A673 (cell line): Measurements from ENCODE around the gene DUS1L. TPM values are rescaled to one million over a fixed set of nuclear protein-coding genes. Genes with fewer than 3 reads are reported as not detected.

Experiments used
- BruUV-seq: library from RNA; stranded (reverse); fragments of 400-500 nt; replicated peaks from 2 replicates; lab custom pipeline; 2021; lab: Mats Ljungman, UMichigan
- CTCF ChIA-PET: fragments of 300-600 bp; sonication (Branson Sonifier 250); formaldehyde crosslinking; loops from one replicate; lab custom pipeline; 2022; ENCODE audit warnings: antibody characterized with exemption; lab: Charles Lee
- POLR2A ChIA-PET: fragments of 300-600 bp; sonication (Branson Sonifier 250); formaldehyde crosslinking; loops from one replicate; lab custom pipeline; 2022; ENCODE audit warnings: antibody characterized with exemption; ENCODE audit not compliant: low non-redundant PET; lab: Charles Lee
- DNase-seq: peaks from one replicate; pipeline ENCODE4 v3.0.0-alpha.2; 2015; ENCODE audit warnings: low spot score
- H3K27ac ChIP-seq: fragments of 200-600 bp; sonication (generic); 2 replicates; pipeline ENCODE4 v1.5.1; 2016; ENCODE audit warnings: mixed run types, low read depth, mild to moderate bottlenecking, mixed read lengths, antibody characterized with exemption, low read length; ENCODE audit not compliant: poor library complexity, severe bottlenecking
- H3K27me3 ChIP-seq: fragments of 200-600 bp; sonication (generic); replicated peaks from 2 replicates; pipeline ENCODE4 v1.6.1; 2017; ENCODE audit warnings: mixed run types, low read depth, mild to moderate bottlenecking, mixed read lengths, antibody characterized with exemption, low read length; ENCODE audit not compliant: insufficient read depth, poor library complexity
- H3K36me3 ChIP-seq: fragments of 200-600 bp; sonication (generic); 2 replicates; pipeline ENCODE4 v1.6.1; 2016; ENCODE audit warnings: mixed run types, mild to moderate bottlenecking, mixed read lengths, antibody characterized with exemption, low read length; ENCODE audit not compliant: insufficient read depth, poor library complexity, severe bottlenecking
- H3K4me1 ChIP-seq: fragments of 200-600 bp; sonication (generic); 2 replicates; pipeline ENCODE4 v1.6.1; 2017; ENCODE audit warnings: mixed run types, mild to moderate bottlenecking, mixed read lengths, antibody characterized with exemption, low read length; ENCODE audit not compliant: insufficient read depth, poor library complexity, severe bottlenecking
- H3K4me3 ChIP-seq: fragments of 200-600 bp; sonication (generic); 2 replicates; pipeline ENCODE4 v1.5.1; 2016; ENCODE audit warnings: low read depth, mixed run types, mild to moderate bottlenecking, mixed read lengths, low read length; ENCODE audit not compliant: poor library complexity, severe bottlenecking
- H3K9me3 ChIP-seq: fragments of 200-600 bp; sonication (generic); 2 replicates; pipeline ENCODE4 v1.6.1; 2016; ENCODE audit warnings: mixed run types, low read depth, mild to moderate bottlenecking, mixed read lengths, antibody characterized with exemption, low read length; ENCODE audit not compliant: poor library complexity, severe bottlenecking
- CTCF ChIP-seq: fragments of 300-800, 200-600 bp; sonication (generic); conservative IDR thresholded peaks from 2 replicates; pipeline ENCODE4 v1.5.1; 2017; ENCODE audit warnings: low read depth, mild to moderate bottlenecking, antibody characterized with exemption, low read length, moderate library complexity, mixed read lengths
- EZH2 ChIP-seq: fragments of 200-600 bp; sonication (generic); IDR thresholded peaks from 2 replicates; pipeline ENCODE4 v1.6.1; 2017; ENCODE audit warnings: borderline replicate concordance, low read depth, mild to moderate bottlenecking, mixed read lengths, antibody characterized with exemption, low read length; ENCODE audit not compliant: poor library complexity, severe bottlenecking
- intact Hi-C: fragments of 100-400 bp; cut with micrococcal nuclease; formaldehyde crosslinking; loops from one replicate; pipeline ENCODE4 v1.10.0; 2022; ENCODE audit not compliant: unreplicated experiment
- total RNA-seq: library from RNA; stranded (reverse); gene quantifications from 2 replicates; pipeline ENCODE4 v1.2.3, GENCODE V29; 2021

DUS1L gene
- total RNA-seq, 1 experiment from 2014 or later = 143 TPM

DNA sequence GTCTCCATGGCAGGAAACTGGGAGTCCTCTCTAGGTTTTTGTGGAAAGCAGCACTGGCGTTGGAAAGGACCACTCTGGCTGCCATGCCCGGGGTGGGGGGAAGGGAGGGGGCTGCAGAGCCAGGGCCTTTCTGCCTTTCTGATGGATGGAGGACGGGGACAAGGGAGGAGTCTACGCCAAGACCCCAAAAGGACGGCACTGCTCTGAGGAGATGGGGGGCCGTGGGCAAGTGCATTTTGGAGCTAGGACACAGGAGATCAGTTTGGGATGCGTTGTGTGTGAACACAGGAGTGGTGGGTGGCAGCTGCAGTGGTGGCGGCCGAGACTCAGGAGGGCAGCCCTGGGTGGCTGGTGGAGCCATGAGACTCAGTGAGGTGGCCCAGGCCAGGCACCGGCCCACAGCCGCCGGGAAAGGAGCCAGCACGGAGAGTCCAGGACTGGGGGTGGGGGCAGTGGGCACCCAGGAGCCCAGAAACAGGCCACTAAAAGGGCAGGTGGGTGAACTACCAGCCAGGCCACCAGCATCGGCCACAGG, 45.0 kb downstream of the DUS1L start:
- no peaks in the 10 kb centered on the region for H3K9me3 ChIP-seq
- H3K27me3 ChIP-seq = no peaks in the 10 kb centered on the region
- BruUV-seq = no TSS peak
- peaks cover 20% of the 10 kb centered on the region for H3K4me1 ChIP-seq
- intact Hi-C loops = loop anchor here (5.0 kb wide), 1 partner anchor 63 kb away; no protein-coding TSS in a partner anchor
- H3K4me3 ChIP-seq = no peak overlapping the region
- no peak overlapping the region for H3K27ac ChIP-seq
- POLR2A ChIA-PET = no interaction called here
- TF ChIP-seq EZH2 (no peak), CTCF (no peak)
- peaks cover 8% of the 10 kb centered on the region for H3K36me3 ChIP-seq
- CTCF ChIA-PET = interaction anchor here (0.7 to 4.1 kb wide), 5 partner anchors 10 to 61 kb away, joined by 3 to 23 read pairs (median 4); no protein-coding TSS in a partner anchor
- no peak for DNase-seq

GRCh38 chr17:82019690-82020571, 45.7 kb downstream of the DUS1L start:
- CTCF ChIA-PET = interaction anchor here (0.5 to 4.1 kb wide), 6 partner anchors 11 to 1151 kb away, joined by 3 to 23 read pairs (median 4); no protein-coding TSS in a partner anchor
- Histone ChIP-seq H3K27me3 (no peaks in the 10 kb centered on the region), H3K9me3 (no peaks in the 10 kb centered on the region), H3K27ac (no peak overlapping the region), H3K4me3 (no peak overlapping the region), H3K36me3 (peaks cover 8% of the 10 kb centered on the region), H3K4me1 (peaks cover 24% of the 10 kb centered on the region)
- POLR2A ChIA-PET = no interaction called here
- BruUV-seq = no TSS peak
- peak; percentile 72 for DNase-seq
- TF ChIP-seq EZH2 (no peak), CTCF (peak; percentile 90)
- intact Hi-C loops = loop anchor here (5.0 kb wide), 1 partner anchor 63 kb away; no protein-coding TSS in a partner anchor

- no TSS peak for BruUV-seq
- Histone ChIP-seq H3K36me3 (peaks cover 8% of the 10 kb centered on the region), H3K27me3 (no peaks in the 10 kb centered on the region), H3K27ac (no peak overlapping the region), H3K4me3 (no peak overlapping the region), H3K9me3 (no peaks in the 10 kb centered on the region), H3K4me1 (peaks cover 26% of the 10 kb centered on the region)
- intact Hi-C loops = no loop called here
- no peak for DNase-seq
- CTCF ChIA-PET = interaction anchor here (0.5 to 4.1 kb wide), 4 partner anchors 12 to 60 kb away, joined by 3 to 23 read pairs (median 6); no protein-coding TSS in a partner anchor
- TF ChIP-seq EZH2 (no peak), CTCF (no peak)
- POLR2A ChIA-PET = no interaction called here
Observed at GRCh38 chr17:82018989-82019689, 46.5 kb downstream of the DUS1L start.
